Bronchial epithelial cell (primary cell): ENCODE measurements around the gene ANKRD33B. TPM values are rescaled to one million over a fixed set of nuclear protein-coding genes. Genes with fewer than 3 reads are reported as not detected.

Source experiments
- DNase-seq: peaks from one replicate; pipeline ENCODE4 v3.0.0-alpha.2; 2010; ENCODE audit warnings: low read depth
- FAIRE-seq: peaks from 2 replicates; lab custom pipeline; 2011; peaks lifted over from hg19 to GRCh38; lab: Jason Lieb, UNC
- H3K27me3 ChIP-seq: 2 replicates; pipeline ENCODE4 v1.5.1; 2011; ENCODE audit warnings: low read length; ENCODE audit not compliant: control insufficient read depth, insufficient read depth
- H3K36me3 ChIP-seq: 2 replicates; pipeline ENCODE4 v1.5.1; 2011; ENCODE audit warnings: low read length; ENCODE audit not compliant: control insufficient read depth, insufficient read depth
- H3K4me3 ChIP-seq: 2 replicates; pipeline ENCODE4 v1.5.1; 2011; ENCODE audit warnings: mild to moderate bottlenecking, low read depth, low read length, control low read depth
- total RNA-seq: library from RNA; depleted of rRNA; stranded (reverse); fragments of >200 nt; gene quantifications from 2 replicates; pipeline ENCODE4 v1.2.1, GENCODE V29; 2014
- TF ChIP-seq, protein P1 (sequence below): IDR thresholded peaks from 2 replicates; pipeline ENCODE4 v1.5.1; 2011; ENCODE audit warnings: mild to moderate bottlenecking, moderate library complexity, low read length, control low read depth, inconsistent platforms; ENCODE audit not compliant: insufficient read depth, severe bottlenecking

The ANKRD33B gene
- total RNA-seq, 1 donor from 2014 or later, result under 0.01 TPM

DNA sequence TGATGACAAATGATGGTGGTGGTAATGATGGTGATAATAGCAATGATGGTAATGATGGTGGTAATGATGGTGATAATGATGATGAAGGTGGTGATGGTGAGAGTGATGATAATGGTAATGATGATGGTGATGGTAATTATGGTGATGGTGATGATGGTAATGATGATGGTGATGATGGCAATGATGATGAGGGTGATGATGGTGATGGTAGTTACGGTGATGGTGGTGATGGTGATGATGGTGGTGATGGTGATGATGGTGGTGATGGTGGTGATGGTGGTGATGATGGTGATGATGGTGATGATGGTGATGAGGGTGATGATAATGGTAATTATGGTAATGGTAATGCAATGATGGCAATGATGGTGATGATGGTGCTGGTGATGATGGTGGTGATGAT, 106.1 kb downstream of the ANKRD33B start:
- no peak for DNase-seq
- no peak for FAIRE-seq
- TF ChIP-seq, protein P1, sequence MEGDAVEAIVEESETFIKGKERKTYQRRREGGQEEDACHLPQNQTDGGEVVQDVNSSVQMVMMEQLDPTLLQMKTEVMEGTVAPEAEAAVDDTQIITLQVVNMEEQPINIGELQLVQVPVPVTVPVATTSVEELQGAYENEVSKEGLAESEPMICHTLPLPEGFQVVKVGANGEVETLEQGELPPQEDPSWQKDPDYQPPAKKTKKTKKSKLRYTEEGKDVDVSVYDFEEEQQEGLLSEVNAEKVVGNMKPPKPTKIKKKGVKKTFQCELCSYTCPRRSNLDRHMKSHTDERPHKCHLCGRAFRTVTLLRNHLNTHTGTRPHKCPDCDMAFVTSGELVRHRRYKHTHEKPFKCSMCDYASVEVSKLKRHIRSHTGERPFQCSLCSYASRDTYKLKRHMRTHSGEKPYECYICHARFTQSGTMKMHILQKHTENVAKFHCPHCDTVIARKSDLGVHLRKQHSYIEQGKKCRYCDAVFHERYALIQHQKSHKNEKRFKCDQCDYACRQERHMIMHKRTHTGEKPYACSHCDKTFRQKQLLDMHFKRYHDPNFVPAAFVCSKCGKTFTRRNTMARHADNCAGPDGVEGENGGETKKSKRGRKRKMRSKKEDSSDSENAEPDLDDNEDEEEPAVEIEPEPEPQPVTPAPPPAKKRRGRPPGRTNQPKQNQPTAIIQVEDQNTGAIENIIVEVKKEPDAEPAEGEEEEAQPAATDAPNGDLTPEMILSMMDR, result no peak
- Histone ChIP-seq H3K36me3 (no peaks in the 10 kb centered on the region), H3K27me3 (no peaks in the 10 kb centered on the region), H3K4me3 (no peak overlapping the region)

DNA sequence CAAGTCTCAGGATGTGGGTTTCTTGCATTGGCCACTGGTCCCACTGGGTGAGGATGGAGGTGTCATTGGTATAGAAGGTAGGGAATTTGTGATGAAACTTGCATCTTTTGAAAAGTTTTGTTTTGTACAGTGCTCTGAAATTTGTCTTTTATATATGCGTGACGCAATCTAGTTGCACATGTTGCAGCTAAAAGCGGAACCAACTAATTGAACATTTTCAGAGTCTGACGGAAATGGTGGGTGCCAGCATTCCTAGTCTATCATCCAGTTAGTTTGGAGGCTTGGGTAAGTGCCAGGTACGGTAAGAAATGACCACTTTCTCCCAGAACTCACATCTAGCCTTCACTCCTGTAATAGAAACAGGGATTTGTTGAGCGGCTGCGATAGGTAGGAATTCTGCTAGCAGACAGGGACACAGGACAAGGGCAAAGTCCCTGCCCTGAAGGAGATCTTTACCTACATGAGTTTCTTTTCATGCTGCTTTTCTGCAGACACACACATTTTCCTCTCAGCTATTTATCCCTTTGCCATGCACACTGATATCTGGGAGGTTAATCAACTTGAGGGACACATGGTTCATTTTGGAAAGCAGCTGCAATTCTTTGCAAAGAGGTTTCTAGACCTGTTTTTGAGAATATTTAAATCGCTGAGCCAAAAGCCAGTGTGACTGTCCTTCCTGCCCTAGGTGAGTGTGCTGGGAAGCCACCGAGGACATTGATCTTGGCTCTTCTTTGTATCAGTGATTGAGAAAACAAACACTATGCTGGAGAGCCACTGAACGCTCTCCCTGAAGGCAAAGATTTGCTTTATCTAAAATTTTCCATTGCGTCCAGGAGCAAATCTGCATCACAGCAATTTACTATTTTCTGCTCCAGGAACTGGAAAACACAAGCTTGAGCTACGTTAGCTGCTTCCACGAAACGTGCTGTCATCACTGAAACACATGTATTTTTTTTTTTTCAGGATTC, 107.5 kb downstream of the ANKRD33B start:
- TF ChIP-seq, protein P1, result no peak
- Histone ChIP-seq H3K4me3 (no peak overlapping the region), H3K27me3 (no peaks in the 10 kb centered on the region), H3K36me3 (no peaks in the 10 kb centered on the region)
- DNase-seq (no peak), FAIRE-seq (no peak)

DNA sequence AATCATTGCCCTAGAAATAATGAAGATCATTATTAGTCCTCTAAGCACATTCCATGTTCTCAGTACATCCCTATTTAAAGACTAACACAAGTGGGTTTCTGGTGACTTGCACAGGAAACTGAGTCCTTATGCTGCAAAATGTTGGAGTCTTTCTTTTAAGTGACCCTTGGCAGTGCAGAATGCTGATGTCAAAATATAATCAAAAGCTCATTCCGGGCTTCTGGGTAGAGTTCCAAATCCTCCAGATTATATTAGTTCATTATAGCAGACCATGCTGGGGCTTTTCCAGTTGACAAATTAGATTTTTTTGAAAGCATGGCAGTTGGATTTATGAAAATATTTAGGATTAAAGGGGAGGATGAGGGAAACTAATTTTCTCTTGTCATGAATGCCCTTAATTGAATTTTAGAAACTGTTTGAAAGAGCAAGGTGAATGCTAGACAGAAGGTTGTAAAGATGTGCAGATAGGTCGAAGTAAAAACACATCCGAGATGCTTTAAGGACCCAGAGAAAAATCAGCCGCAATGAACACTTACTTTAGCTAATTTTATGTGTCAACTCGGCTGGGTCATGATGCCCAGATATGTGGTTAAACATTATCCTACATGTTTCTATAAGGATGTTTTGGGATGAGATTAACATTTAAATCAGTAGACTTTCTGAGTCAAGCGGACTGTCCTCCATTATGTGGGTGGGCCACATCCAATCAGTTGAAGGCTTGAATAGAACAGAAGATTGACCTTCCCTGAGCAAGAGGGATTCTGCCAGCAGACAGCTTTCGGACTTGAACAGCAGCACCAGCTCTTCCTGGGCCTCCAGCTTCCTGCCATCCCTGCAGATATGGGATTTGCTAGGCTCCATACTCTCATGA, 108.5 kb downstream of the ANKRD33B start:
- TF ChIP-seq, protein P1, result no peak
- no peak for FAIRE-seq
- Histone ChIP-seq H3K4me3 (no peak overlapping the region), H3K27me3 (no peaks in the 10 kb centered on the region), H3K36me3 (no peaks in the 10 kb centered on the region)
- DNase-seq, result no peak

DNA sequence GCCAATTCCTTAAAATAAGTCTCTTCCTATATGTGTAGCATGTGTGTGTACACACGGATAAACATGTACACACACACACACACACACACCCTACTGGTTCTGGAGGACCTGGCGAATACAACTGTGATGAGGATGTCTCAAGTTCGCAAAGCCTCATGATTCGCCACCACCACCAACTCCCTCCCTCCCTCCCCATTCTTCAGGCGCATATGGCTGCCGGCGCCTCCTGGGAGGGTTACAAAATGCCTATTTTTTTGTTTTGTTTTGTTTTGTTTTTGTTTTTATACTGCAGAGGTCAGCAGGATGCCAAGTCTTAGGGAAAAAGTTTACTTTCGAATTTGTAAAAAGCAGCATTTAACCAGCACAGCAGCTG, 109.1 kb downstream of the ANKRD33B start:
- TF ChIP-seq, protein P1, result no peak
- Histone ChIP-seq H3K27me3 (no peaks in the 10 kb centered on the region), H3K36me3 (no peaks in the 10 kb centered on the region), H3K4me3 (no peak overlapping the region)
- DNase-seq (no peak), FAIRE-seq (no peak)

DNA sequence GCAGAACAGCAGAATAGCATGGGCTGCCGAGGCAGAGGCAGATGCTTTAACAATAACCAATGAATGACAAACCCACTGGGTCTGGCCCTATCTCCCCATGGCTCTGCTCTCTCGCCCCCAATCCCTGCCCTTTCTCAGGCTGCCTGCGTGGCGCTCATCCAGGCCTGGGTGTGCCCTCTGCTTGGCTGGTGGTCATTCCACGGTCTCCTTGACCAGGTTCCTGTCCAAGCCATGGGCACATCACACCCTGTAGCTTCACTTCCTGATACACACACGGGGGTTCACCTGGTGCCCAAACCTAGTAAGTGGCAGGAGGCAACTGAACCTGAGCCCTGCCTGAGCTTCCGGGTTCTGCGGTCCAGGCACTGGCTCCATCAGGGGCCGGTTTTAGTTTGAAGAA, 109.5 kb downstream of the ANKRD33B start:
- H3K4me3 ChIP-seq, result no peak overlapping the region
- DNase-seq, result no peak
- H3K27me3 ChIP-seq, result no peaks in the 10 kb centered on the region
- TF ChIP-seq, protein P1, result no peak
- FAIRE-seq, result no peak
- no peaks in the 10 kb centered on the region for H3K36me3 ChIP-seq
